GM12892 (cell line): ENCODE results near the gene FBH1.

Source experiments
- POLR2A ChIP-seq: IDR thresholded peaks from 2 replicates; pipeline ENCODE4 v1.6.1; 2011; ENCODE audit warnings: low read depth, low read length, control low read depth
- POLR2AphosphoS5 ChIP-seq: IDR thresholded peaks from 2 replicates; pipeline ENCODE4 v1.6.1; 2011; ENCODE audit warnings: low read depth, low read length, control low read depth

GRCh38 chr10:5876181-5876768 is 13.8 kb upstream of the FBH1 start:
- TF ChIP-seq POLR2AphosphoS5 (no peak), POLR2A (no peak)
